ENCODE results near the gene TNFRSF1B. TPM values are rescaled to one million over a fixed set of nuclear protein-coding genes. Genes with fewer than 3 reads are reported as not detected.

Gene TNFRSF1B
- total and polyA plus RNA-seq, 2 of the 8 experiments (the other 6 are each of a cell fraction or from before 2014, with no cell fraction given), result 1.7 to 2.9 TPM

- DNase-seq (ENCODE audit: low read depth in 1 of 2, low spot score in 2 of 2) (no peak), FAIRE-seq (no peak)
- Histone ChIP-seq H2AK5ac (ENCODE audit: low read depth, low read length) (no peak overlapping the region), H3K23ac (ENCODE audit: insufficient read length) (no peak overlapping the region), H3K36me3 (ENCODE audit: control insufficient read depth in 2 of 4, insufficient read depth in 4 of 4, low read length in 3 of 4) (no peaks in the 10 kb centered on the region; a peak in 1 of 8 replicates), H2AFZ (ENCODE audit: low read length) (peak overlapping the region; percentile 82; the same call in 1 of the 2 replicates), H4K91ac (replicated peaks; ENCODE audit: insufficient read length, low read length) (peak overlapping the region; percentile 97), H3K56ac (replicated peaks; ENCODE audit: insufficient read length, low read depth, low read length) (peak overlapping the region; percentile 46), H3K79me1 (ENCODE audit: low read depth, low read length) (no peaks in the 10 kb centered on the region), H3K79me2 (ENCODE audit: control insufficient read depth in 1 of 2, insufficient read depth in 2 of 2, low read length in 2 of 2) (peaks cover 3 to 25% of the 10 kb centered on the region in 2 experiments; a peak in 3 of 4 replicates), H3K4ac (replicated peaks; ENCODE audit: insufficient read length, low read depth, low read length) (peak overlapping the region; percentile 85), H3K18ac (ENCODE audit: extremely low read depth, low read length) (peak overlapping the region; percentile 90), H4K5ac (ENCODE audit: insufficient read length, low read depth, low read length) (peak overlapping the region; percentile 86), H3K27me3 (replicated peaks in 1 of 4; ENCODE audit: control insufficient read depth in 3 of 4, extremely low read depth in 1 of 4, insufficient read depth in 3 of 4, low read length in 3 of 4) (no peaks in the 10 kb centered on the region; a peak in 1 of 7 replicates), H2BK20ac (ENCODE audit: low read length) (0 out of 2 replicates have a peak overlapping the region, but pooled peaks have one; percentile 23), H3K4me3 (ENCODE audit: extremely low read depth in 1 of 4, insufficient read depth in 2 of 4, low read depth in 3 of 4, low read length in 4 of 4) (peak overlapping the region in 1 of 4 experiments; percentile 95; a peak in 1 of 8 replicates), H3K9ac (replicated peaks in 1 of 4; ENCODE audit: extremely low read depth in 1 of 4, low read depth in 3 of 4, low read length in 3 of 4) (no peak overlapping the region), H2BK5ac (ENCODE audit: low read depth, low read length) (no peak overlapping the region), H3K23me2 (ENCODE audit: low read depth, low read length) (peaks cover 8% of the 10 kb centered on the region; the same call in 1 of the 2 replicates), H2BK12ac (ENCODE audit: low read depth, low read length) (peak overlapping the region; percentile 44; the same call in 1 of the 2 replicates), H3K4me2 (ENCODE audit: insufficient read depth in 1 of 2, low read depth in 2 of 2, low read length in 2 of 2) (peak overlapping the region in 1 of 2 experiments; percentile 28; a peak in 2 of 4 replicates), H4K8ac (ENCODE audit: extremely low read depth, insufficient read depth, low read length) (peak overlapping the region; percentile 97), H2BK120ac (replicated peaks; ENCODE audit: low read depth, low read length) (no peak overlapping the region), H4K20me1 (replicated peaks in 1 of 2; ENCODE audit: control insufficient read depth in 1 of 2, insufficient read depth in 2 of 2, low read length in 2 of 2) (peaks cover 2% of the 10 kb centered on the region in 2 experiments), H3K9me3 (ENCODE audit: insufficient read depth in 2 of 2, low read depth in 1 of 2, low read length in 1 of 2) (no peaks in the 10 kb centered on the region), H3K27ac (ENCODE audit: low read depth, low read length) (no peak overlapping the region), H2BK15ac (ENCODE audit: low read length) (0 out of 2 replicates have a peak overlapping the region, but pooled peaks have one; percentile 40), H3K14ac (ENCODE audit: insufficient read length) (no peak overlapping the region), H3K4me1 (replicated peaks in 1 of 4; ENCODE audit: control insufficient read depth in 3 of 4, insufficient read depth in 4 of 4, low read length in 3 of 4) (peaks cover 0 to 7% (median 3%) of the 10 kb centered on the region in 4 experiments; a peak in 4 of 7 replicates)
- POLR2A ChIA-PET (ENCODE audit: partially characterized antibody), result interaction anchor here (1.1 kb wide), 1 partner anchor 9 kb away, joined by 3 read pairs; no protein-coding TSS in a partner anchor
- CTCF ChIA-PET (ENCODE audit: partially characterized antibody), result interaction anchor here (0.6 to 4.4 kb wide), 20 partner anchors 11 to 622 kb away, joined by 3 to 40 read pairs (median 4); partner anchors contain the start of gene TNFRSF1B
- 67% methylated on average over 13 of the region's 13 CpGs; no CpG with 5 or more reads in 1 of the 2 experiments for WGBS, 2 experiments (ENCODE audit: extremely low coverage in 1 of 2, insufficient coverage in 1 of 2, insufficient read length in 1 of 2, insufficient replicate concordance in 2 of 2, low coverage in 1 of 2, low lambda C conversion rate in 2 of 2, missing lambda C conversion rate in 1 of 2)
- TF ChIP-seq SAP30 (IDR thresholded peaks at IDR 0.05; ENCODE audit: insufficient read depth, insufficient replicate concordance, low read length) (no peak), PHF8 (conservative IDR thresholded peaks at IDR 0.05; ENCODE audit: low read depth, low read length) (no peak), RAD21 (IDR thresholded peaks at IDR 0.05 in 1 of 2, conservative IDR thresholded peaks at IDR 0.05 in 1 of 2; ENCODE audit: low read depth in 2 of 2, low read length in 2 of 2) (no peak), MAFK (IDR thresholded peaks at IDR 0.05; ENCODE audit: low read depth, low read length) (no peak), TCF12 (IDR thresholded peaks at IDR 0.05; ENCODE audit: low read depth, low read length) (no peak), POLR2A (IDR thresholded peaks at IDR 0.05; ENCODE audit: control extremely low read depth in 1 of 2, low read depth in 2 of 2, low read length in 2 of 2) (no peak), SIX5 (IDR thresholded peaks at IDR 0.05; ENCODE audit: low read depth, low read length) (no peak), KDM5A (IDR thresholded peaks at IDR 0.05; ENCODE audit: low read length) (no peak), YY1 (IDR thresholded peaks at IDR 0.05; ENCODE audit: low read depth, low read length) (no peak), CBX8 (IDR thresholded peaks at IDR 0.05; ENCODE audit: borderline replicate concordance, low read depth, low read length) (no peak)
Measured at GRCh38 chr1:12229386-12229834, 62.6 kb downstream of the TNFRSF1B start.

Data from H1 (cell line).